PC-9 (cell line): Measurements from ENCODE around the gene LIPM. TPM values are rescaled to one million over a fixed set of nuclear protein-coding genes. Genes with fewer than 3 reads are reported as not detected.

ENCODE experiments used
- BruUV-seq: library from RNA; stranded (reverse); fragments of 400-500 nt; replicated peaks from 2 replicates; lab custom pipeline; 2021; lab: Mats Ljungman, UMichigan
- CTCF ChIA-PET: fragments of 300-600 bp; sonication (Branson Sonifier 250); formaldehyde crosslinking; loops from one replicate; lab custom pipeline; 2022; ENCODE audit warnings: antibody characterized with exemption; lab: Charles Lee
- POLR2A ChIA-PET: fragments of 300-600 bp; sonication (Branson Sonifier 250); formaldehyde crosslinking; loops from one replicate; lab custom pipeline; 2022; ENCODE audit warnings: antibody characterized with exemption; ENCODE audit not compliant: unreplicated experiment; lab: Charles Lee
- DNase-seq, 2 experiments: peaks; one replicate each; pipeline versions ENCODE4 v3.0.0 to v3.0.0-alpha.2; 2015 to 2022; ENCODE audit warnings: mixed read lengths in 1 of 2
- H2AFZ ChIP-seq: fragments of 200-600 bp; sonication (generic); 2 replicates; pipeline ENCODE4 v1.8.1; 2017; ENCODE audit warnings: antibody characterized with exemption
- H3F3A ChIP-seq: fragments of 200-600 bp; sonication (generic); 2 replicates; pipeline ENCODE4 v1.8.1; 2017; ENCODE audit warnings: antibody characterized with exemption, mild to moderate bottlenecking, low read depth; ENCODE audit not compliant: insufficient read depth
- H3K27ac ChIP-seq: fragments of 200-600 bp; sonication (generic); 2 replicates; pipeline ENCODE4 v1.6.1; 2016; ENCODE audit warnings: mixed run types
- H3K27me3 ChIP-seq: fragments of 200-600 bp; sonication (generic); 2 replicates; pipeline ENCODE4 v1.6.1; 2016; ENCODE audit warnings: low read depth, mixed run types; ENCODE audit not compliant: insufficient read depth
- H3K36me3 ChIP-seq: fragments of 200-600 bp; sonication (generic); 2 replicates; pipeline ENCODE4 v1.6.1; 2016; ENCODE audit warnings: low read depth, mixed run types
- H3K4me1 ChIP-seq: fragments of 200-600 bp; sonication (generic); replicated peaks from 2 replicates; pipeline ENCODE4 v1.6.1; 2016; ENCODE audit warnings: mixed run types; ENCODE audit not compliant: insufficient read depth
- H3K4me2 ChIP-seq: fragments of 200-600 bp; sonication (generic); 2 replicates; pipeline ENCODE4 v1.6.1; 2017; ENCODE audit warnings: mixed run types
- H3K4me3 ChIP-seq: fragments of 200-600 bp; sonication (generic); 2 replicates; pipeline ENCODE4 v1.6.1; 2016; ENCODE audit warnings: mixed run types
- H3K79me2 ChIP-seq: fragments of 200-600 bp; sonication (generic); 2 replicates; pipeline ENCODE4 v1.6.1; 2017; ENCODE audit warnings: low read depth, mixed run types
- H3K9me2 ChIP-seq: fragments of 200-600 bp; sonication (generic); 2 replicates; pipeline ENCODE4 v1.8.1; 2017; ENCODE audit warnings: mild to moderate bottlenecking; ENCODE audit not compliant: insufficient read depth
- H3K9me3 ChIP-seq: fragments of 200-600 bp; sonication (generic); 2 replicates; pipeline ENCODE4 v1.8.1; 2016; ENCODE audit warnings: low read depth; ENCODE audit not compliant: insufficient read depth
- H4K20me1 ChIP-seq: fragments of 200-600 bp; sonication (generic); 2 replicates; pipeline ENCODE4 v1.8.1; 2017; ENCODE audit not compliant: insufficient read depth
- CTCF ChIP-seq: fragments of 200-600 bp; sonication (generic); conservative IDR thresholded peaks from 2 replicates; pipeline ENCODE4 v1.6.1; 2017; ENCODE audit warnings: mixed run types, antibody characterized with exemption, mild to moderate bottlenecking, moderate library complexity
- EZH2 ChIP-seq: fragments of 200-600 bp; sonication (generic); IDR thresholded peaks from 2 replicates; pipeline ENCODE4 v1.8.0; 2017; ENCODE audit warnings: antibody characterized with exemption, low read depth
- intact Hi-C: fragments of 100-400 bp; cut with micrococcal nuclease; formaldehyde crosslinking; loops from one replicate; pipeline ENCODE4 v1.10.0; 2022; ENCODE audit not compliant: unreplicated experiment
- total RNA-seq: library from RNA; stranded (reverse); gene quantifications from 2 replicates; pipeline ENCODE4 v1.2.3, GENCODE V29; 2021

LIPM gene
- total RNA-seq, 1 experiment from 2014 or later = not detected

- CTCF ChIA-PET = interaction anchor here (0.6 kb wide), 1 partner anchor 364 kb away, joined by 3 read pairs; the partner anchor contains the start of gene CH25H
- POLR2A ChIA-PET = no interaction called here
Observed at GRCh38 chr10:88843171-88843570, 40.6 kb downstream of the LIPM start.

GRCh38 chr10:88848499-88848898, 46.0 kb downstream of the LIPM start:
- no peaks in the 10 kb centered on the region for H3K9me2 ChIP-seq
- peaks cover 52% of the 10 kb centered on the region for H3K4me1 ChIP-seq
- intact Hi-C loops = no loop called here
- POLR2A ChIA-PET = interaction anchor here (0.7 kb wide), 2 partner anchors 31 to 145 kb away, joined by 4 to 11 read pairs; no protein-coding TSS in a partner anchor
- H3K27ac ChIP-seq = peak overlapping the region; percentile 92
- peak overlapping the region; percentile 31; the same call in 1 of the 2 replicates for H3K4me3 ChIP-seq
- H3K4me2 ChIP-seq = peak overlapping the region; percentile 92
- DNase-seq = peak in 1 of 2 experiments; percentile 83
- H3K27me3 ChIP-seq = no peaks in the 10 kb centered on the region
- H3F3A ChIP-seq = peaks cover 29% of the 10 kb centered on the region; the same call in 1 of the 2 replicates
- H4K20me1 ChIP-seq = no peaks in the 10 kb centered on the region
- H3K9me3 ChIP-seq = peaks cover 6% of the 10 kb centered on the region; the same call in 1 of the 2 replicates
- no TSS peak for BruUV-seq
- peaks cover 35% of the 10 kb centered on the region for H3K79me2 ChIP-seq
- H3K36me3 ChIP-seq = no peaks in the 10 kb centered on the region
- CTCF ChIA-PET = interaction anchor here (0.9 kb wide), 1 partner anchor 50 kb away, joined by 3 read pairs; no protein-coding TSS in a partner anchor
- H2AFZ ChIP-seq = 0 out of 2 replicates have a peak overlapping the region, but pooled peaks have one; percentile 56
- TF ChIP-seq EZH2 (no peak), CTCF (no peak)

More at GRCh38 chr10:88843171-88843570, 40.6 kb downstream of the LIPM start:
- no TSS peak for BruUV-seq
- H3K27ac ChIP-seq = no peak overlapping the region
- H4K20me1 ChIP-seq = no peaks in the 10 kb centered on the region
- H3K79me2 ChIP-seq = peaks cover 15% of the 10 kb centered on the region
- no peaks in the 10 kb centered on the region for H3K36me3 ChIP-seq
- H2AFZ ChIP-seq = no peak overlapping the region
- no peaks in the 10 kb centered on the region; the same call in 1 of the 2 replicates for H3K9me3 ChIP-seq
- H3K9me2 ChIP-seq = no peaks in the 10 kb centered on the region
- no peak for DNase-seq
- H3K27me3 ChIP-seq = no peaks in the 10 kb centered on the region
- intact Hi-C loops = no loop called here
- peaks cover 8% of the 10 kb centered on the region for H3K4me1 ChIP-seq
- no peak overlapping the region for H3K4me3 ChIP-seq
- no peaks in the 10 kb centered on the region for H3F3A ChIP-seq
- TF ChIP-seq EZH2 (no peak), CTCF (no peak)
- H3K4me2 ChIP-seq = no peak overlapping the region

GRCh38 chr10:88849234-88849633, 46.7 kb downstream of the LIPM start:
- H3K36me3 ChIP-seq = no peaks in the 10 kb centered on the region
- no TSS peak for BruUV-seq
- intact Hi-C loops = no loop called here
- peaks cover 35% of the 10 kb centered on the region for H3K79me2 ChIP-seq
- H3K27me3 ChIP-seq = no peaks in the 10 kb centered on the region
- peak overlapping the region; percentile 92 for H3K4me2 ChIP-seq
- no peaks in the 10 kb centered on the region for H3K9me2 ChIP-seq
- H2AFZ ChIP-seq = no peak overlapping the region
- peaks cover 6% of the 10 kb centered on the region; the same call in 1 of the 2 replicates for H3K9me3 ChIP-seq
- no peak for DNase-seq
- TF ChIP-seq EZH2 = no peak
- no peak for TF ChIP-seq CTCF
- peak overlapping the region; percentile 31; the same call in 1 of the 2 replicates for H3K4me3 ChIP-seq
- H3F3A ChIP-seq = peaks cover 29% of the 10 kb centered on the region; the same call in 1 of the 2 replicates
- CTCF ChIA-PET = interaction anchor here (1.2 kb wide), 1 partner anchor 83 kb away, joined by 5 read pairs; no protein-coding TSS in a partner anchor
- H3K27ac ChIP-seq = peak overlapping the region; percentile 92
- no peaks in the 10 kb centered on the region for H4K20me1 ChIP-seq
- POLR2A ChIA-PET = no interaction called here
- H3K4me1 ChIP-seq = peaks cover 52% of the 10 kb centered on the region
